LNCaP clone FGC (cell line): Measurements from ENCODE around the gene FAM177A1.

Experiments used
- DNase-seq: peaks from one replicate; pipeline ENCODE4 v3.0.0-alpha.2; 2011; ENCODE audit warnings: low read depth
- H3K4me3 ChIP-seq: 2 replicates; pipeline ENCODE4 v1.5.1; 2011; ENCODE audit warnings: mild to moderate bottlenecking, low read depth, low read length, control low read depth
- CTCF ChIP-seq: IDR thresholded peaks from 2 replicates; pipeline ENCODE4 v1.5.1; 2012; ENCODE audit warnings: mild to moderate bottlenecking; ENCODE audit not compliant: control insufficient read depth, insufficient read depth; ENCODE audit errors: extremely low read depth

Gene FAM177A1

GRCh38 chr14:35124127-35124526 is 78.1 kb downstream of the FAM177A1 start:
- TF ChIP-seq CTCF = no peak
- H3K4me3 ChIP-seq = no peak overlapping the region
- DNase-seq = no peak
